ENCODE measurements around the gene B3GAT2. TPM values are rescaled to one million over a fixed set of nuclear protein-coding genes. Genes with fewer than 3 reads are reported as not detected.

Gene B3GAT2
- total RNA-seq, 1 experiment from 2014 or later: 0.11 TPM

- CTCF ChIA-PET: interaction anchor here (0.5 kb wide), 1 partner anchor 434 kb away, joined by 3 read pairs; no protein-coding TSS in a partner anchor
- BruUV-seq (replicated peaks): no TSS peak
- H3K36me3 ChIP-seq (ENCODE audit: control insufficient read depth, insufficient read depth, low read length): no peaks in the 10 kb centered on the region
- no peaks in the 10 kb centered on the region for H3K9me3 ChIP-seq
- intact Hi-C loops (cut with micrococcal nuclease; ENCODE audit: unreplicated experiment): no loop called here
- H3K9me3 Mint-ChIP-seq (ENCODE audit: unreplicated experiment): no peaks in the 10 kb centered on the region
- DNase-seq: no peak
- no peaks in the 10 kb centered on the region for H3K36me3 Mint-ChIP-seq (ENCODE audit: insufficient read depth, unreplicated experiment)
- POLR2A ChIA-PET: no interaction called here
- H3K27me3 ChIP-seq (replicated peaks; ENCODE audit: control insufficient read depth, insufficient read depth, low read length): no peaks in the 10 kb centered on the region; the same call in 1 of the 2 replicates
- TF ChIP-seq CTCF (IDR thresholded peaks at IDR 0.05; ENCODE audit: insufficient read depth in 1 of 2, low read depth in 1 of 2, low read length in 1 of 2, severe bottlenecking in 1 of 2, unreplicated experiment in 1 of 2): no peak
- no peak overlapping the region for H3K27ac Mint-ChIP-seq (ENCODE audit: unreplicated experiment)
- no peak overlapping the region for H3K4me3 Mint-ChIP-seq (ENCODE audit: unreplicated experiment)
- no peaks in the 10 kb centered on the region for H3K4me1 ChIP-seq
- peaks cover 15% of the 10 kb centered on the region for H3K27me3 Mint-ChIP-seq (ENCODE audit: insufficient read depth, unreplicated experiment)
- no peak overlapping the region for H3K4me3 ChIP-seq (ENCODE audit: low read depth, low read length)
- H3K4me1 Mint-ChIP-seq (ENCODE audit: low read depth, unreplicated experiment): no peaks in the 10 kb centered on the region
These were observed 77.4 kb downstream of the B3GAT2 start for GRCh38 chr6:70879496-70879895.

- H3K9me3 Mint-ChIP-seq (ENCODE audit: unreplicated experiment): peaks cover 21% of the 10 kb centered on the region
- H3K4me3 ChIP-seq (ENCODE audit: low read depth, low read length): no peak overlapping the region
- no peaks in the 10 kb centered on the region for H3K4me1 Mint-ChIP-seq (ENCODE audit: low read depth, unreplicated experiment)
- H3K27ac Mint-ChIP-seq (ENCODE audit: unreplicated experiment): no peak overlapping the region
- TF ChIP-seq CTCF (IDR thresholded peaks at IDR 0.05; ENCODE audit: insufficient read depth in 1 of 2, low read depth in 1 of 2, low read length in 1 of 2, severe bottlenecking in 1 of 2, unreplicated experiment in 1 of 2): no peak
- DNase-seq: no peak
- no peaks in the 10 kb centered on the region for H3K27me3 ChIP-seq (replicated peaks; ENCODE audit: control insufficient read depth, insufficient read depth, low read length)
- no peaks in the 10 kb centered on the region for H3K4me1 ChIP-seq
- intact Hi-C loops (cut with micrococcal nuclease; ENCODE audit: unreplicated experiment): no loop called here
- peaks cover 9% of the 10 kb centered on the region for H3K27me3 Mint-ChIP-seq (ENCODE audit: insufficient read depth, unreplicated experiment)
- BruUV-seq (replicated peaks): no TSS peak
- H3K4me3 Mint-ChIP-seq (ENCODE audit: unreplicated experiment): no peak overlapping the region
- H3K36me3 Mint-ChIP-seq (ENCODE audit: insufficient read depth, unreplicated experiment): no peaks in the 10 kb centered on the region
- ChIA-PET CTCF (no interaction called here), POLR2A (no interaction called here)
- no peaks in the 10 kb centered on the region for H3K36me3 ChIP-seq (ENCODE audit: control insufficient read depth, insufficient read depth, low read length)
- peaks cover 15% of the 10 kb centered on the region for H3K9me3 ChIP-seq
These were observed 82.5 kb downstream of the B3GAT2 start for GRCh38 chr6:70874181-70874913.

- intact Hi-C loops (cut with micrococcal nuclease; ENCODE audit: unreplicated experiment): no loop called here
- no peaks in the 10 kb centered on the region for H3K36me3 Mint-ChIP-seq (ENCODE audit: insufficient read depth, unreplicated experiment)
- H3K4me1 Mint-ChIP-seq (ENCODE audit: low read depth, unreplicated experiment): no peaks in the 10 kb centered on the region
- ChIA-PET POLR2A (no interaction called here), CTCF (no interaction called here)
- H3K27ac Mint-ChIP-seq (ENCODE audit: unreplicated experiment): no peak overlapping the region
- BruUV-seq (replicated peaks): no TSS peak
- Histone ChIP-seq H3K27me3 (replicated peaks; ENCODE audit: control insufficient read depth, insufficient read depth, low read length) (no peaks in the 10 kb centered on the region), H3K9me3 (peaks cover 15% of the 10 kb centered on the region), H3K4me3 (ENCODE audit: low read depth, low read length) (no peak overlapping the region), H3K36me3 (ENCODE audit: control insufficient read depth, insufficient read depth, low read length) (no peaks in the 10 kb centered on the region), H3K4me1 (no peaks in the 10 kb centered on the region)
- TF ChIP-seq CTCF (IDR thresholded peaks at IDR 0.05; ENCODE audit: insufficient read depth in 1 of 2, low read depth in 1 of 2, low read length in 1 of 2, severe bottlenecking in 1 of 2, unreplicated experiment in 1 of 2): no peak
- peaks cover 21% of the 10 kb centered on the region for H3K9me3 Mint-ChIP-seq (ENCODE audit: unreplicated experiment)
- H3K27me3 Mint-ChIP-seq (ENCODE audit: insufficient read depth, unreplicated experiment): no peaks in the 10 kb centered on the region
- no peak overlapping the region for H3K4me3 Mint-ChIP-seq (ENCODE audit: unreplicated experiment)
- no peak for DNase-seq
These were observed 84.4 kb downstream of the B3GAT2 start for GRCh38 chr6:70872469-70872868.
